Measurements from ENCODE around the gene SCARB1.

DNA sequence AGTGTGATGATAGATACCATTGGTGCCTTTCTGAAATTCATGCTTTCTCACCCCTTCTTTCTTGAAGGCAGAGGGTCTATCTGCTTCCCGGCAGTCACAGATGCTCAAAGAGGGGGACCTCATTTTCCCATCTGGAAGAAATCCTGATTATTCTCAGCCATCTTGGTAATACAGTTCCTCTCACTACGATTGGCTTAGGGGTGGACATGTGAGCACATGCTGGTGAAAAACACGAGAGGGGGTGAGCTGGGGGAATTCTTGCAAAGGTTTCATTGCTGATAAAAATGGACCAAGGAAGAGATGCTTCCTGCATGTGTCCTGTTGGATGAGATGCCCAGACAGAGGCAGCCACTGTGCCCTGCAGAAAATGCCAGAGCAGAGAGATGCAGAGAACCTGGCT lies 13.8 kb upstream of the SCARB1 start:
- TF ChIP-seq, protein P1, sequence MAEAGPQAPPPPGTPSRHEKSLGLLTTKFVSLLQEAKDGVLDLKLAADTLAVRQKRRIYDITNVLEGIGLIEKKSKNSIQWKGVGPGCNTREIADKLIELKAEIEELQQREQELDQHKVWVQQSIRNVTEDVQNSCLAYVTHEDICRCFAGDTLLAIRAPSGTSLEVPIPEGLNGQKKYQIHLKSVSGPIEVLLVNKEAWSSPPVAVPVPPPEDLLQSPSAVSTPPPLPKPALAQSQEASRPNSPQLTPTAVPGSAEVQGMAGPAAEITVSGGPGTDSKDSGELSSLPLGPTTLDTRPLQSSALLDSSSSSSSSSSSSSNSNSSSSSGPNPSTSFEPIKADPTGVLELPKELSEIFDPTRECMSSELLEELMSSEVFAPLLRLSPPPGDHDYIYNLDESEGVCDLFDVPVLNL (CRISPR knock-in tag; IDR thresholded peaks at IDR 0.05; ENCODE audit: borderline replicate concordance, low read depth) = no peak
- no peak for TF ChIP-seq JUN (CRISPR knock-in tag; IDR thresholded peaks at IDR 0.05)

All from WTC11 (cell line).